HG03457 (cell line): ENCODE results near the gene DNAAF8.

Experiments
- ATAC-seq: cut with Tn5 transposase; IDR thresholded peaks from one replicate; pipeline ENCODE4 v1.9.1; 2021; ENCODE audit warnings: moderate number of reproducible peaks; ENCODE audit not compliant: unreplicated experiment

DNAAF8 gene

DNA sequence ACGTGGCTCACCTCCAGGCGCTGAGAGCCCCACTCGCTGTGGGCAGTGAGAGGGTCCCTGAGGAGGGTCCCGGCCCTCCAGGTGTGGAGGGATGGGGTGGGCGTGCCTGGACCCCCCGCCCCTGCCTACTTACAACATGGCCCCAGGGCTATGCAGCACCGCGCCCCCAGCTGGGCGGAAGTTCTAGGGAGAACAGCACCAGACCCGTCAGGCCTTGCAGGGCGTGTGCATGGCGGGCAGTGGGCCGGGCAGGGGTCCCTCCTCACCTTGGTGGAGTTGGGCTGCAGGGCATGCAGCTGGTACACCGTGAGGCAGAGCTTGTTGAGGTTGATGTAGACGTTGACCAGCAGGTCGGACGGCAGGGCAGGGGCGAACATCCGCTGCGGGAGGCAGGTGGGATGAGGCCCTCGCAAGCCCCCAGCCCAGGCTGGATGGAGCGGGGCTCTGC lies 63.5 kb downstream of the DNAAF8 start:
- no peak for ATAC-seq

DNA sequence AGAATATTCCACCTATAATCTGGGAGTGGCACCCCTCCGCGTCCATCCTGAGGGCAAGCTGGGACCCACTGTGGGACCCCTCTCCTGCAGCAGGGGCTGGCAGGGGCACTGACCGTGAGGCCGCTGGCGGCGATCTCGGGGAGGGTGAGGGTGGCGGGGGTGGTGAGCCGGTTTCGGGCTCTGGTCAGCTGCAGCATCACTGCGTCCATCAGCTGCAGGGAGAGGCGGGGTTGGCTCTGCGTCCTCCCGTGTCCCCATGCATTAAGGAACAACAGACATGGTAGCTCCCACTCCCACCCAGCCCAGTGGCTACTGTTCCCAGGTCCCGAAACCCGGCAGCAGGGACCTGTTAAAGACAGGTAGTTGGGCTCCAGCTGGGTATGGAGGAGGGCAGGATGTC lies 64.1 kb downstream of the DNAAF8 start:
- no peak for ATAC-seq
